ENCODE measurements around the gene TECPR1.

DNA sequence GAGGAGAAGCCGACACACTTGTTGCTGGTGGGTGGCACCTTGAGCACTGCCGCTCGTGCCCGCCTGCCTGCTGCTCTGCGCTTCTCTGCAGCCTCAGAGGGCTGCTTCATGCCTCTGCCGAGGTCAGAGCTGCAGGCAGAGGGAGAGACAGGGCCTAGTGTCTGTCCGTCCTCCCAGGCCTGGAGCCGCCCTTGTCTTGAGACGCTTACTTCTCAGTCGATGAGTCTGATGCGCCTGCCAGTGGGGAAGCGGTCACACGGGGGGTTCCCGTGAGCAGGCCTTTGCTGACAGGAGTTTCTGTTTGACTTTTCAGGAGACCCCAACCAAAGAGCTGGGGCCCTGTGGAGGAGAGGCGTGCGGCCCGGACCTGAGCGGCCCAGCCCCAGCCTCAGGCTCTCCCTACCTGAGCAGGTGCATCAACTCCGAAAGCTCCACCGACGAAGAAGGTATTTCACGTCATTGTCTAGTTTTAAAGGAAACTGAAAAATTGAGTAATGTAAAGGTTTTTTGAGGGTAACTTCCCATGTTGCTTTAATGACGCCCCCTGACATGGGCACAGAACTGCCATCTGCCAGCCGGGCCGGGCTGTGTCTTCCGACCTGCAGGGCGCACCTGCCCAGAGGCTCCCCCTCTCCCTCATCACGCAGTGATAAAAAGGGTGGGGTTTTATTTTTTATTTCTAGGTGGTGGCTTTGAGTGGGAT lies 48.6 kb downstream of the TECPR1 start:
- no peak for TF ChIP-seq CTCF (IDR thresholded peaks at IDR 0.05; ENCODE audit: low read length)
- TF ChIP-seq EZH2 (optimal IDR thresholded peaks at IDR 0.05; ENCODE audit: low read depth, low read length), result no peak
- no peak for TF ChIP-seq EZH2phosphoT487 (IDR thresholded peaks at IDR 0.05; ENCODE audit: low read length)
